ENCODE measurements around the gene CRYBB3.
"Not testable (repeated sequence)": the region's sequence is repeated elsewhere in the genome, so short reads cannot be mapped to it uniquely, and the experiment has no call there.

Gene CRYBB3

GRCh38 chr22:25204547-25204946 lies 4.9 kb downstream of the CRYBB3 start:
- not testable (repeated sequence) for H3K27ac Mint-ChIP-seq, H3K36me3 Mint-ChIP-seq, H3K9me3 Mint-ChIP-seq

GRCh38 chr22:25205847-25206246 lies 6.2 kb downstream of the CRYBB3 start:
- Mint-ChIP-seq H3K36me3 (no peaks in the 10 kb centered on the region), H3K4me1 (peaks cover 2% of the 10 kb centered on the region), H3K27ac (no peak overlapping the region), H3K27me3 (peaks cover 9% of the 10 kb centered on the region), H3K4me3 (no peak overlapping the region), H3K9me3 (peaks cover 3% of the 10 kb centered on the region)
- ATAC-seq (ENCODE audit: low read depth) (no peak), DNase-seq (ENCODE audit: low spot score in 2 of 2) (no peak)

More at GRCh38 chr22:25204547-25204946, 4.9 kb downstream of the CRYBB3 start:
- H3K4me3 Mint-ChIP-seq; ATAC-seq (ENCODE audit: low read depth); H3K4me1 Mint-ChIP-seq; DNase-seq (ENCODE audit: low spot score in 2 of 2): not testable (repeated sequence)
- H3K27me3 Mint-ChIP-seq: peaks cover 15% of the 10 kb centered on the region

- no peak for ATAC-seq (ENCODE audit: low read depth)
- Mint-ChIP-seq H3K4me3 (no peak overlapping the region), H3K27me3 (peaks cover 10% of the 10 kb centered on the region), H3K27ac (no peak overlapping the region), H3K9me3 (peaks cover 3% of the 10 kb centered on the region), H3K36me3 (no peaks in the 10 kb centered on the region), H3K4me1 (peaks cover 2% of the 10 kb centered on the region)
- no peak for DNase-seq (ENCODE audit: low spot score in 2 of 2)
These were observed 7.3 kb downstream of the CRYBB3 start for GRCh38 chr22:25206998-25207397.

- no peak for ATAC-seq (ENCODE audit: low read depth)
- no peak for DNase-seq (ENCODE audit: low spot score in 2 of 2)
- H3K27me3 Mint-ChIP-seq: peaks cover 10% of the 10 kb centered on the region
- no peak overlapping the region for H3K4me3 Mint-ChIP-seq
- H3K27ac Mint-ChIP-seq: no peak overlapping the region
- H3K4me1 Mint-ChIP-seq: no peaks in the 10 kb centered on the region
- no peaks in the 10 kb centered on the region for H3K36me3 Mint-ChIP-seq
- peaks cover 3% of the 10 kb centered on the region for H3K9me3 Mint-ChIP-seq
These were observed 8.0 kb downstream of the CRYBB3 start for GRCh38 chr22:25207553-25208157.

- H3K27ac Mint-ChIP-seq: no peak overlapping the region
- H3K4me1 Mint-ChIP-seq: no peaks in the 10 kb centered on the region
- ATAC-seq (ENCODE audit: low read depth) (no peak), DNase-seq (ENCODE audit: low spot score in 2 of 2) (no peak)
- H3K36me3 Mint-ChIP-seq: no peaks in the 10 kb centered on the region
- H3K27me3 Mint-ChIP-seq: peaks cover 10% of the 10 kb centered on the region
- H3K4me3 Mint-ChIP-seq: no peak overlapping the region
- peaks cover 3% of the 10 kb centered on the region for H3K9me3 Mint-ChIP-seq
These were observed 8.7 kb downstream of the CRYBB3 start for GRCh38 chr22:25208328-25208727.

GRCh38 chr22:25208743-25209505 lies 9.3 kb downstream of the CRYBB3 start:
- DNase-seq (ENCODE audit: low spot score in 2 of 2): no peak
- H3K27ac Mint-ChIP-seq: no peak overlapping the region
- H3K27me3 Mint-ChIP-seq: peaks cover 10% of the 10 kb centered on the region
- peaks cover 6% of the 10 kb centered on the region for H3K9me3 Mint-ChIP-seq
- no peak overlapping the region for H3K4me3 Mint-ChIP-seq
- peaks cover 2% of the 10 kb centered on the region for H3K36me3 Mint-ChIP-seq
- H3K4me1 Mint-ChIP-seq: no peaks in the 10 kb centered on the region
- ATAC-seq (ENCODE audit: low read depth): no peak

- Mint-ChIP-seq H3K9me3 (peaks cover 6% of the 10 kb centered on the region), H3K4me3 (no peak overlapping the region), H3K27ac (no peak overlapping the region), H3K36me3 (peaks cover 2% of the 10 kb centered on the region), H3K27me3 (peaks cover 10% of the 10 kb centered on the region), H3K4me1 (no peaks in the 10 kb centered on the region)
- DNase-seq (ENCODE audit: low spot score in 2 of 2): no peak
- no peak for ATAC-seq (ENCODE audit: low read depth)
These were observed 11.1 kb downstream of the CRYBB3 start for GRCh38 chr22:25210793-25211192.

GRCh38 chr22:25212337-25212736 lies 12.7 kb downstream of the CRYBB3 start:
- Mint-ChIP-seq H3K27ac (no peak overlapping the region), H3K27me3 (peaks cover 12% of the 10 kb centered on the region), H3K4me3 (no peak overlapping the region), H3K4me1 (no peaks in the 10 kb centered on the region), H3K36me3 (peaks cover 2% of the 10 kb centered on the region), H3K9me3 (peaks cover 6% of the 10 kb centered on the region)
- no peak for ATAC-seq (ENCODE audit: low read depth)
- no peak for DNase-seq (ENCODE audit: low spot score in 2 of 2)

- H3K27ac Mint-ChIP-seq: no peak overlapping the region
- DNase-seq (ENCODE audit: low spot score in 2 of 2) (no peak), ATAC-seq (ENCODE audit: low read depth) (no peak)
- H3K4me3 Mint-ChIP-seq: no peak overlapping the region
- peaks cover 2% of the 10 kb centered on the region for H3K36me3 Mint-ChIP-seq
- H3K4me1 Mint-ChIP-seq: no peaks in the 10 kb centered on the region
- peaks cover 6% of the 10 kb centered on the region for H3K27me3 Mint-ChIP-seq
- H3K9me3 Mint-ChIP-seq: peaks cover 3% of the 10 kb centered on the region
These were observed 13.6 kb downstream of the CRYBB3 start for GRCh38 chr22:25213221-25213620.

- DNase-seq (ENCODE audit: low spot score in 2 of 2): no peak
- peaks cover 3% of the 10 kb centered on the region for H3K9me3 Mint-ChIP-seq
- H3K27ac Mint-ChIP-seq: no peak overlapping the region
- no peak for ATAC-seq (ENCODE audit: low read depth)
- no peaks in the 10 kb centered on the region for H3K4me1 Mint-ChIP-seq
- peaks cover 6% of the 10 kb centered on the region for H3K27me3 Mint-ChIP-seq
- H3K4me3 Mint-ChIP-seq: no peak overlapping the region
- peaks cover 2% of the 10 kb centered on the region for H3K36me3 Mint-ChIP-seq
These were observed 16.6 kb downstream of the CRYBB3 start for GRCh38 chr22:25216230-25216629.

- Mint-ChIP-seq H3K27ac (no peak within 1 kb of the TSS), H3K4me1 (no peaks in the 10 kb centered on the region), H3K9me3 (no peaks in the 10 kb centered on the region), H3K27me3 (peaks cover 14% of the 10 kb centered on the region), H3K36me3 (no peaks in the 10 kb centered on the region), H3K4me3 (no peak within 1 kb of the TSS)
- DNase-seq (ENCODE audit: low spot score in 2 of 2) (no peak), ATAC-seq (ENCODE audit: low read depth) (no peak)
These were observed 19.6 kb downstream of the CRYBB3 start, which contains the start of gene CRYBB2 for GRCh38 chr22:25219211-25219689. Gene CRYBB2, plus strand, starts transcription at chr22:25219639. Its CDS starts 1,791 bp downstream, at chr22:25221430.

- Mint-ChIP-seq H3K36me3 (no peaks in the 10 kb centered on the region), H3K27me3 (peaks cover 14% of the 10 kb centered on the region), H3K4me3 (no peak overlapping the region), H3K27ac (no peak overlapping the region), H3K9me3 (no peaks in the 10 kb centered on the region), H3K4me1 (no peaks in the 10 kb centered on the region)
- no peak for DNase-seq (ENCODE audit: low spot score in 2 of 2)
- no peak for ATAC-seq (ENCODE audit: low read depth)
These were observed 20.3 kb downstream of the CRYBB3 start for GRCh38 chr22:25219948-25220442.

- Mint-ChIP-seq H3K9me3 (no peaks in the 10 kb centered on the region), H3K36me3 (no peaks in the 10 kb centered on the region), H3K27me3 (peaks cover 12% of the 10 kb centered on the region), H3K4me1 (no peaks in the 10 kb centered on the region), H3K27ac (no peak overlapping the region), H3K4me3 (no peak overlapping the region)
- DNase-seq (ENCODE audit: low spot score in 2 of 2) (no peak), ATAC-seq (ENCODE audit: low read depth) (no peak)
These were observed 22.1 kb downstream of the CRYBB3 start for GRCh38 chr22:25221790-25222189.

GRCh38 chr22:25223269-25223850 lies 23.7 kb downstream of the CRYBB3 start:
- no peak overlapping the region for H3K27ac Mint-ChIP-seq
- H3K4me3 Mint-ChIP-seq: no peak overlapping the region
- no peaks in the 10 kb centered on the region for H3K9me3 Mint-ChIP-seq
- no peaks in the 10 kb centered on the region for H3K36me3 Mint-ChIP-seq
- ATAC-seq (ENCODE audit: low read depth) (no peak), DNase-seq (ENCODE audit: low spot score in 2 of 2) (no peak)
- peaks cover 12% of the 10 kb centered on the region for H3K27me3 Mint-ChIP-seq
- H3K4me1 Mint-ChIP-seq: no peaks in the 10 kb centered on the region
